GM23248 (cell line): Measurements from ENCODE around the gene ST3GAL3. TPM values are rescaled to one million over a fixed set of nuclear protein-coding genes. Genes with fewer than 3 reads are reported as not detected.
A peak's percentile ranks its signal among the peaks of the same experiment; 100 is the strongest.
"Not testable (repeated sequence)": the region's sequence is repeated elsewhere in the genome, so short reads cannot be mapped to it uniquely, and the experiment has no call there.

Experiments used
- DNase-seq: peaks from one replicate; pipeline ENCODE4 v3.0.0-alpha.2; 2015
- H2AFZ ChIP-seq: fragments of 200-600 bp; sonication (generic); 2 replicates; pipeline ENCODE4 v1.6.1; 2016; ENCODE audit warnings: antibody characterized with exemption
- H3F3A ChIP-seq: fragments of 200-600 bp; sonication (generic); 2 replicates; pipeline ENCODE4 v1.6.1; 2016; ENCODE audit warnings: mild to moderate bottlenecking, antibody characterized with exemption, mixed run types; ENCODE audit not compliant: insufficient read depth
- H3K27ac ChIP-seq: fragments of 200-600 bp; sonication (generic); 2 replicates; pipeline ENCODE4 v1.5.1; 2016; ENCODE audit warnings: mild to moderate bottlenecking
- H3K27me3 ChIP-seq: fragments of 200-600 bp; sonication (generic); replicated peaks from 2 replicates; pipeline ENCODE4 v1.6.1; 2016; ENCODE audit warnings: mild to moderate bottlenecking; ENCODE audit not compliant: insufficient read depth
- H3K36me3 ChIP-seq: fragments of 200-600 bp; sonication (generic); 2 replicates; pipeline ENCODE4 v1.6.1; 2016; ENCODE audit warnings: low read depth, mild to moderate bottlenecking
- H3K4me1 ChIP-seq: fragments of 200-600 bp; sonication (generic); 2 replicates; pipeline ENCODE4 v1.6.1; 2016; ENCODE audit warnings: mild to moderate bottlenecking; ENCODE audit not compliant: insufficient read depth
- H3K4me2 ChIP-seq: fragments of 200-600 bp; sonication (generic); one replicate; pipeline ENCODE4 v1.6.1; 2016; ENCODE audit warnings: mild to moderate bottlenecking; ENCODE audit not compliant: unreplicated experiment
- H3K4me3 ChIP-seq: fragments of 200-600 bp; sonication (generic); 2 replicates; pipeline ENCODE4 v1.5.1; 2016; ENCODE audit warnings: mild to moderate bottlenecking
- H3K79me2 ChIP-seq: fragments of 200-600 bp; sonication (generic); 2 replicates; pipeline ENCODE4 v1.6.1; 2016; ENCODE audit warnings: mild to moderate bottlenecking; ENCODE audit not compliant: insufficient read depth
- H3K9ac ChIP-seq: fragments of 200-600 bp; sonication (generic); 2 replicates; pipeline ENCODE4 v1.6.1; 2016; ENCODE audit warnings: mild to moderate bottlenecking
- H3K9me2 ChIP-seq: fragments of 200-600 bp; sonication (generic); 2 replicates; pipeline ENCODE4 v1.6.1; 2016; ENCODE audit warnings: mixed run types, mild to moderate bottlenecking, moderate library complexity; ENCODE audit not compliant: insufficient read depth
- H3K9me3 ChIP-seq: fragments of 200-600 bp; sonication (generic); one replicate; pipeline ENCODE4 v1.6.1; 2017; ENCODE audit warnings: low read depth
- H4K20me1 ChIP-seq: fragments of 200-600 bp; sonication (generic); 2 replicates; pipeline ENCODE4 v1.6.0; 2016; ENCODE audit not compliant: insufficient read depth
- EZH2 ChIP-seq: fragments of 200-600 bp; sonication (generic); IDR thresholded peaks from 2 replicates; pipeline ENCODE4 v1.6.1; 2018; ENCODE audit warnings: antibody characterized with exemption, mild to moderate bottlenecking; ENCODE audit not compliant: insufficient read depth, poor library complexity, severe bottlenecking
- EZH2phosphoT487 ChIP-seq: fragments of 200-600 bp; sonication (generic); IDR thresholded peaks from 2 replicates; pipeline ENCODE4 v1.6.1; 2018; ENCODE audit warnings: antibody characterized with exemption, moderate library complexity, mild to moderate bottlenecking, low read depth; ENCODE audit not compliant: insufficient read depth
- WGBS, 2 experiments: methylation state at CpG; one replicate each; pipeline ENCODE4 v1.1.6; 2015 to 2017; ENCODE audit warnings: low lambda C conversion rate in 2 of 2, low coverage in 1 of 2; ENCODE audit errors: missing lambda C conversion rate in 2 of 2; 5-methylcytosine and 5-hydroxymethylcytosine counted together
- in situ Hi-C: fragments of 300-500 bp; cut with MboI; formaldehyde crosslinking; loops from 2 replicates; pipeline ENCODE4 v1.15.0; 2020
- polyA plus RNA-seq: library from polyadenylated mRNA; unstranded; fragments of >200 nt; fragmentation: Nextera tagmentation; extraction: Ambion mirVana; gene quantifications from 2 replicates; pipeline ENCODE4 v1.2.1, GENCODE V29; 2016
- total RNA-seq: library from RNA; depleted of rRNA; stranded (reverse); fragments of >200 nt; shearing (Covaris generic); gene quantifications from 2 replicates; pipeline ENCODE4 v1.2.3, GENCODE V29; 2014

Gene ST3GAL3
- total and polyA plus RNA-seq, 2 experiments from 2014 or later: 9.7 to 13.8 TPM

DNA sequence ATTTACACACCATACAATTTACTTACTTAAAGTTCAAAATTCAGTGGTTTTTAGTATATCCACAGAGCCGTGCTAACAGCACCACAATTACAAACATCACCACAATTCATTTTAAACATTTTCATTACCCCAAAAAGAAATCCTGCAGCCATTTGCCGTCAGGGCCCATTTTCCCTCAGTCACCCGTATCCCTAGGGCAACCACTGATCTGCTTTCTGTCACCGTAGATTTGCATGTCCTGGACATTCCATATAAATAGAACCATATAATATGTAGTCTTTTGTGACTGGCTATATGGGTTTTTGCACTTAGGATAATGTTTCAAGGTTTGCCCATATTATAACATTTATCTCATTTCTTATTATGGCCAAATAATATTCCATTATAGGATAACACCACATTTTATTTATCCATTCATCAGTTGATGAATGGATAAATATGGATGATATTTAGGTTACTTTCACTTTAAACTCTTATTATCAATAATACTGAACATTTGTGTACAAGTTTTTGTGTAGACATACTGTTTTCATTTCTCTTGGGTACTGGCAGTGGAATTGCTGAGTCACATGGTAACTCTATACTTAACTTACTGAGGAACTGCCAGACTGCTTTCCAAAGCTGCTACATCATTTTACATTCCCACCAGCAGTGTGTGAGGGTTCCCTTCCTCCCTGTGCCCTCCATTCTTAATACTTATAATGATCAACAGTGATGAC lies 68.9 kb downstream of the ST3GAL3 start:
- H3K27ac ChIP-seq: peak overlapping the region; percentile 45
- H3K27me3 ChIP-seq: no peaks in the 10 kb centered on the region
- H2AFZ ChIP-seq: no peak overlapping the region
- no peaks in the 10 kb centered on the region for H3K79me2 ChIP-seq
- no peaks in the 10 kb centered on the region for H3K9me2 ChIP-seq
- no peaks in the 10 kb centered on the region for H4K20me1 ChIP-seq
- no peaks in the 10 kb centered on the region for H3K36me3 ChIP-seq
- no peak overlapping the region for H3K4me3 ChIP-seq
- in situ Hi-C loops: no loop called here
- DNase-seq: peak; percentile 86
- peaks cover 17% of the 10 kb centered on the region for H3F3A ChIP-seq
- H3K4me2 ChIP-seq: no peak overlapping the region
- TF ChIP-seq EZH2phosphoT487 (no peak), EZH2 (no peak)
- no peak overlapping the region; the same call in 1 of the 2 replicates for H3K9ac ChIP-seq
- no peaks in the 10 kb centered on the region for H3K9me3 ChIP-seq
- WGBS, 2 experiments: 96 to 98% methylated on average over 4 of the region's 4 CpGs
- H3K4me1 ChIP-seq: peaks cover 29% of the 10 kb centered on the region

DNA sequence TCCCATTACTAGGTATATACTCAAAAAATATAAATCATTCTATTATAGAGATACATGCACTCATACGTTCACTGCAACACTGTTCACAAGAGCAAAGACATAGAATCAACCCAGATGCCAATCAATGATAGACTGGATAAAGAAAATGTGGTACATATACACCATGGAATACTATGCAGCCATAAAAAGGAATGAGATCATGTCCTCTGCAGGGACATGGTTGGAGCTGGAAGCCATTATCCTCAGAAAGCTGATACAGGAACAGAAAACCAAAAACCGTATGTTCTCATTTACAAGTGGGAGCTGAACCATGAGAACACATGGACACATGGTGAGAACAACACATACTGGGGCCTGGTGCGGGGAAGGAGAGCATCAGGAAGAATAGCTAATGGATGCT lies 70.6 kb downstream of the ST3GAL3 start:
- WGBS, 2 experiments: 97% methylated on average over 3 of the region's 3 CpGs
- H4K20me1 ChIP-seq, in situ Hi-C loops, H3K4me2 ChIP-seq, DNase-seq, H3K9me3 ChIP-seq, H3K36me3 ChIP-seq, H3K9me2 ChIP-seq, H3K27me3 ChIP-seq, H3K4me3 ChIP-seq, H3K79me2 ChIP-seq, H3K9ac ChIP-seq, H2AFZ ChIP-seq, H3K27ac ChIP-seq: not testable (repeated sequence)
- Histone ChIP-seq H3K4me1 (peaks cover 29% of the 10 kb centered on the region), H3F3A (peaks cover 17% of the 10 kb centered on the region)

DNA sequence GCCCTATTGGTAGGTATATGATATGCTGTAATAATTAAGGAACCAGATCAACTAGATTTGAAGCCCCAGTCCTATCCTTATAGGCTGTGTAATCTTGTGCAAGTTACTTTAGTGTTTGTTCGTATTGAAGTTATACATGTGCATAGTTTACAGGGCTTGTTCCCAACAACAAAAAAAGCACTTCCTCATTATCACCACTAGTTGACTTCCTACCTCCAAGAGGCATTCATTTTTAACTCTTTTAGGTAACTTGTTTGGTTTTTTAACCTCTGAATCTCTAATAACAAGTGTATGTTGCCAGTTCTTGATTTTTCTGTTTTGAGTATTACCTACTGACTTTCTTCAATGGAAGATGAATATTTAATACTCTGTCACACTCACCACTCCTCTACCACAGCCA lies 71.9 kb downstream of the ST3GAL3 start:
- Histone ChIP-seq H3K36me3 (no peaks in the 10 kb centered on the region), H3K4me3 (no peak overlapping the region), H3K27ac (no peak overlapping the region), H2AFZ (no peak overlapping the region), H3F3A (peaks cover 25% of the 10 kb centered on the region), H3K9ac (no peak overlapping the region), H4K20me1 (no peaks in the 10 kb centered on the region), H3K9me2 (no peaks in the 10 kb centered on the region), H3K9me3 (no peaks in the 10 kb centered on the region), H3K4me1 (peaks cover 32% of the 10 kb centered on the region), H3K4me2 (no peak overlapping the region), H3K27me3 (no peaks in the 10 kb centered on the region), H3K79me2 (no peaks in the 10 kb centered on the region)
- no peak for DNase-seq
- in situ Hi-C loops: no loop called here
- TF ChIP-seq EZH2: no peak
- WGBS, 2 experiments: 83 to 88% methylated on average over 1 of the region's 1 CpG

DNA sequence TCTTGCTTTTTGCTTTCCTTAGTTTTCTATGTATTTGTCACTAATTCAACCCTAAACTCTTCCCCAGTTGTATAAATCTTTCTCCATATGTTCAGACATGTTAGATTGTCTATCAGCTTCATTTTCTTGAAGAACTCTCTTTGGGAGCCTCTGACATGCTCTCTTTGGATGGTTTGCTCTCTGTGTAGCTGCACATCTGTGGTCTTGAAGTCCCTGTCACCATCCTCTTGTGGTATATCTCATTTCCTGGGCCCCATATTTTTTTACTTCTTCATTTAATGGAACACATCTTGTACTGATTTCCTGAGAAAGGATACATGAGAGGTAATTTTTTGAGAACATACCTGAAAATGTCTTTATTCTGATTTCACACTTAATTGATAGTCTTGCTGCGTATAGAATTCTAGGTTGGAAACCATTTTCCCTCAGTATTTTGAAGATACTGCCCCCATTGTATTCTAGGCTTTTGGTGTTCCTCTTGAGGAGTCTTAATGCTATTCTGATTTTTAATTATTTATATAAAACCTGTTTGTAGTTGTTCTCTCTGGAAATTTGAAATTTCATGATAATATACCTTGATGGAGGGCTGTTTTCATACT lies 72.6 kb downstream of the ST3GAL3 start:
- WGBS, 2 experiments: 94 to 100% methylated on average over 1 of the region's 1 CpG
- TF ChIP-seq EZH2 (no peak), EZH2phosphoT487 (no peak)
- H3K36me3 ChIP-seq: no peaks in the 10 kb centered on the region
- H3K4me3 ChIP-seq: no peak overlapping the region
- H3F3A ChIP-seq: peaks cover 20% of the 10 kb centered on the region
- H3K9me3 ChIP-seq: no peaks in the 10 kb centered on the region
- H2AFZ ChIP-seq: no peak overlapping the region
- in situ Hi-C loops: no loop called here
- 0 out of 2 replicates have a peak, but pooled peaks cover 4% of the 10 kb centered on the region for H3K79me2 ChIP-seq
- H4K20me1 ChIP-seq: no peaks in the 10 kb centered on the region
- H3K9ac ChIP-seq: no peak overlapping the region
- H3K4me2 ChIP-seq: no peak overlapping the region
- H3K4me1 ChIP-seq: peaks cover 27% of the 10 kb centered on the region
- no peaks in the 10 kb centered on the region for H3K27me3 ChIP-seq
- no peak for DNase-seq
- no peaks in the 10 kb centered on the region for H3K9me2 ChIP-seq
- H3K27ac ChIP-seq: no peak overlapping the region

DNA sequence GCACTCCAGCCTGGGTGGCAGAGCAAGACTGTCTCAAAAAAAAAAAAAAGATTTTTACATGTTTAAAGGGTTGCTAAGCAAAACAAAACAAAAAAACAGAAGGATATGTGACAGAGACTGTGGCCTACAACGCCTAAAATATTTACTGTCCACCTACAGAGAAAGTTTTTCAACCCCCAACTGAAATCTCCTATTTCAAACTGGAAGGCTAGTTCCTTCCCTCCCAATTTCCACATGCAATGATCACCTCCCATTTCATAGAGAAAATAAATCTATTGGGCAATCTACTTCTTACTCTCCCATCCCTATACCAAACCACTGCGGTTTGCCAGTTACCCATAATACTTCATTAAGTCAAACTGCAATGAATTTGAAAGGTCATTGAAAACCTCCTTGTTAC lies 74.2 kb downstream of the ST3GAL3 start:
- DNase-seq: peak; percentile 33
- Histone ChIP-seq H3K9me3 (no peaks in the 10 kb centered on the region), H3K9me2 (no peaks in the 10 kb centered on the region), H3F3A (peaks cover 17% of the 10 kb centered on the region; the same call in 1 of the 2 replicates), H3K27me3 (no peaks in the 10 kb centered on the region), H2AFZ (no peak overlapping the region), H4K20me1 (no peaks in the 10 kb centered on the region), H3K36me3 (no peaks in the 10 kb centered on the region), H3K4me1 (peaks cover 21% of the 10 kb centered on the region), H3K9ac (no peak overlapping the region), H3K79me2 (peaks cover 11% of the 10 kb centered on the region; the same call in 1 of the 2 replicates), H3K4me3 (no peak overlapping the region), H3K4me2 (no peak overlapping the region), H3K27ac (no peak overlapping the region)
- in situ Hi-C loops: no loop called here
- no peak for TF ChIP-seq EZH2
- TF ChIP-seq EZH2phosphoT487: no peak
- 65 to 71% methylated on average over 2 of the region's 2 CpGs for WGBS, 2 experiments
